RWPE2 (cell line): ENCODE data around the gene BECN2.
A peak's percentile ranks its signal among the peaks of the same experiment; 100 is the strongest.

Experiments
- ATAC-seq: fragments of 200-7000 bp; cut with Tn5 transposase; 3 replicates; pipeline ENCODE4 v1.9.1; 2021; ENCODE audit warnings: low read depth
- DNase-seq: peaks from one replicate; pipeline ENCODE4 v3.0.0-alpha.2; 2020; ENCODE audit warnings: low spot score
- H3K27ac ChIP-seq: fragments of 450-650 bp; 2 replicates; pipeline ENCODE4 v1.5.1; 2017; ENCODE audit warnings: mild to moderate bottlenecking; ENCODE audit not compliant: poor library complexity, severe bottlenecking
- H3K27me3 ChIP-seq: fragments of 250-450 bp; sonication (Bioruptor Pico); 2 replicates; pipeline ENCODE4 v1.5.1; 2021; ENCODE audit warnings: mild to moderate bottlenecking, moderate library complexity; ENCODE audit not compliant: insufficient read depth, poor library complexity, severe bottlenecking
- H3K36me3 ChIP-seq: fragments of 250-450 bp; sonication (Bioruptor Pico); 2 replicates; pipeline ENCODE4 v1.5.1; 2020; ENCODE audit warnings: low read depth, mild to moderate bottlenecking, moderate library complexity
- H3K4me1 ChIP-seq: fragments of 250-450 bp; sonication (Bioruptor Pico); 2 replicates; pipeline ENCODE4 v1.5.1; 2021; ENCODE audit warnings: mild to moderate bottlenecking, moderate library complexity; ENCODE audit not compliant: insufficient read depth, poor library complexity, severe bottlenecking
- H3K4me3 ChIP-seq: fragments of 250-450 bp; sonication (Bioruptor Pico); 2 replicates; pipeline ENCODE4 v1.5.1; 2021; ENCODE audit warnings: mild to moderate bottlenecking, moderate library complexity; ENCODE audit not compliant: severe bottlenecking
- H3K9me3 ChIP-seq: fragments of 250-450 bp; sonication (Bioruptor Pico); 2 replicates; pipeline ENCODE4 v1.5.1; 2021; ENCODE audit warnings: mild to moderate bottlenecking, moderate library complexity; ENCODE audit not compliant: severe bottlenecking
- TF ChIP-seq, protein P1 (sequence below): fragments of 450-650 bp; IDR thresholded peaks from one replicate; pipeline ENCODE4 v1.5.1; 2017; ENCODE audit warnings: mild to moderate bottlenecking, moderate library complexity; ENCODE audit not compliant: poor library complexity, severe bottlenecking

The BECN2 gene

DNA sequence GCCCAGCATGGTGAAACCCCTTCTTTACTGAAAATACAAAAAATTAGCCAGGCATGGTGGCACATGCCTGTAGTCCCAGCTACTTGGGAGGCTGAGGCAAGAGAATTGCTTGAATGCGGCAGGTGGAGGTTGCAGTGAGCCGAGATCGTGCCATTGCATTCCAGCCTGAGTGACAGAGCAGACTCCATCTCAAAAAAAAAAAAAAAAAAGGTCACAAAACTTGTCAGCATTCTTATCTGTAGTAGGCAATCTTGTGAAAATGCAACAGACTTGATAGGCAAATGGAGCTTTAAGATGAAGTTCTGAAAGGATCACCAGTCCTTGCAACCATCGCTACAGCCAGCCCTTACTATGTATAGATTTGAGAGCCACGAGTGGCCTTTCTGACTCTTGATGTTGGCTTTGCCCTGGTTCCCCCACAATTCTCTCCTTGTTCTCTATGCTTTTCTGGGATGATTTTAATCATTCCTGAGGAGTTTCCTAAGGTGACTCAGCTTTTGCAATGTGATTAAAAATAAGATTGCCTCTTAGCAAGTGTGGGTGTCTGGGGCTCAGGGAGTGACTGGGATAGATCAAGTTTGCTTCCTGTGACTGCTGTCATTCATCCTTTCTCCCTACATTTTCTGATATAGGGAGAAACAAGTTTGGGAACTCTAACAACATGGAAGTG lies 48.4 kb downstream of the BECN2 start:
- Histone ChIP-seq H3K27ac (no peak overlapping the region), H3K4me3 (no peak overlapping the region), H3K9me3 (no peaks in the 10 kb centered on the region), H3K4me1 (no peaks in the 10 kb centered on the region), H3K36me3 (no peaks in the 10 kb centered on the region), H3K27me3 (no peaks in the 10 kb centered on the region)
- DNase-seq (no peak), ATAC-seq (0 out of 3 replicates have a peak, but pooled peaks have one; percentile 25)
- TF ChIP-seq, protein P1, sequence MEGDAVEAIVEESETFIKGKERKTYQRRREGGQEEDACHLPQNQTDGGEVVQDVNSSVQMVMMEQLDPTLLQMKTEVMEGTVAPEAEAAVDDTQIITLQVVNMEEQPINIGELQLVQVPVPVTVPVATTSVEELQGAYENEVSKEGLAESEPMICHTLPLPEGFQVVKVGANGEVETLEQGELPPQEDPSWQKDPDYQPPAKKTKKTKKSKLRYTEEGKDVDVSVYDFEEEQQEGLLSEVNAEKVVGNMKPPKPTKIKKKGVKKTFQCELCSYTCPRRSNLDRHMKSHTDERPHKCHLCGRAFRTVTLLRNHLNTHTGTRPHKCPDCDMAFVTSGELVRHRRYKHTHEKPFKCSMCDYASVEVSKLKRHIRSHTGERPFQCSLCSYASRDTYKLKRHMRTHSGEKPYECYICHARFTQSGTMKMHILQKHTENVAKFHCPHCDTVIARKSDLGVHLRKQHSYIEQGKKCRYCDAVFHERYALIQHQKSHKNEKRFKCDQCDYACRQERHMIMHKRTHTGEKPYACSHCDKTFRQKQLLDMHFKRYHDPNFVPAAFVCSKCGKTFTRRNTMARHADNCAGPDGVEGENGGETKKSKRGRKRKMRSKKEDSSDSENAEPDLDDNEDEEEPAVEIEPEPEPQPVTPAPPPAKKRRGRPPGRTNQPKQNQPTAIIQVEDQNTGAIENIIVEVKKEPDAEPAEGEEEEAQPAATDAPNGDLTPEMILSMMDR, result no peak

DNA sequence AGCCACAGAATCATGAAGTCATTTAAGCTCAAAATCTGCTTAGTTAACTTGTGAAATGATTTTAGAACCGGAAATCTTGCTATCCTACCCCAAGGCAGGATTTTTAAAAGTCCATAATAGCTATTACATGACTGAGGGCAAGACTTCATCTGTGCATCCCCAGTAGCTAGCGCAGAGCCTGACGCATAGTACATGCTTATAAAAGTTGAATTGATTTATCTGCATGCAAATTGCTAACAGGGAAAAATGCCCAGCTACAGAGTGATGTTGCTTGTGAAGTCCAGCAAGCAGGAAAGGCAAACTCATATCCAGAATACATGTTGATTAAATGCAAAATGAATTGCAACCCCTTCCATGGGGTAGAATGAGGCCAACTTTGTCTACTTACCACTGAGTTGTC lies 49.4 kb downstream of the BECN2 start:
- H3K36me3 ChIP-seq, result no peaks in the 10 kb centered on the region
- no peak overlapping the region for H3K4me3 ChIP-seq
- no peak overlapping the region for H3K27ac ChIP-seq
- DNase-seq (no peak), ATAC-seq (no peak)
- H3K4me1 ChIP-seq, result no peaks in the 10 kb centered on the region
- H3K9me3 ChIP-seq, result no peaks in the 10 kb centered on the region
- H3K27me3 ChIP-seq, result no peaks in the 10 kb centered on the region
- TF ChIP-seq, protein P1, result no peak
